Osteoblast (primary cell): ENCODE results near the gene PLEKHG5. TPM values are rescaled to one million over a fixed set of nuclear protein-coding genes. Genes with fewer than 3 reads are reported as not detected.

Experiments used
- DNase-seq: peaks from one replicate; pipeline ENCODE4 v3.0.0; 2011; ENCODE audit warnings: low spot score, mixed read lengths; ENCODE audit not compliant: insufficient read length; ENCODE audit errors: missing footprints
- H2AFZ ChIP-seq: 2 replicates; pipeline ENCODE4 v1.6.0; 2011; ENCODE audit warnings: mild to moderate bottlenecking, low read length
- H3K27ac ChIP-seq: 2 replicates; pipeline ENCODE4 v1.5.1; 2011; ENCODE audit warnings: mild to moderate bottlenecking, low read depth, low read length, moderate library complexity
- H3K27me3 ChIP-seq: 2 replicates; pipeline ENCODE4 v1.6.0; 2012; ENCODE audit warnings: mild to moderate bottlenecking, control low read depth, inconsistent platforms, low read length, moderate library complexity; ENCODE audit not compliant: insufficient read depth
- H3K36me3 ChIP-seq: 2 replicates; pipeline ENCODE4 v1.5.1; 2011; ENCODE audit warnings: mild to moderate bottlenecking, low read length, control low read depth, moderate library complexity; ENCODE audit not compliant: insufficient read depth
- H3K4me1 ChIP-seq: 2 replicates; pipeline ENCODE4 v1.5.1; 2011; ENCODE audit warnings: mild to moderate bottlenecking, low read length, control low read depth, moderate library complexity; ENCODE audit not compliant: insufficient read depth
- H3K4me2 ChIP-seq: 2 replicates; pipeline ENCODE4 v1.6.0; 2011; ENCODE audit warnings: mild to moderate bottlenecking, low read length; ENCODE audit not compliant: insufficient read depth
- H3K4me3 ChIP-seq: fragments of 200-600 bp; sonication (generic); 3 replicates; pipeline ENCODE4 v1.5.1; 2012; ENCODE audit warnings: mild to moderate bottlenecking, low read length, inconsistent platforms; ENCODE audit not compliant: insufficient read depth
- H3K79me2 ChIP-seq: 2 replicates; pipeline ENCODE4 v1.6.0; 2012; ENCODE audit warnings: mild to moderate bottlenecking, low read length, control low read depth, inconsistent platforms; ENCODE audit not compliant: insufficient read depth
- H3K9me3 ChIP-seq: 2 replicates; pipeline ENCODE4 v1.5.1; 2011; ENCODE audit warnings: low read depth, low read length, control low read depth
- H4K20me1 ChIP-seq: 2 replicates; pipeline ENCODE4 v1.6.0; 2012; ENCODE audit warnings: mild to moderate bottlenecking, low read length, control low read depth; ENCODE audit not compliant: insufficient read depth
- total RNA-seq: library from RNA; depleted of rRNA; stranded (reverse); fragments of >200 nt; gene quantifications from 2 replicates; pipeline ENCODE4 v1.2.3, GENCODE V29; 2012
- TF ChIP-seq, protein P1 (sequence below): IDR thresholded peaks from 2 replicates; pipeline ENCODE4 v1.5.1; 2011; ENCODE audit warnings: mild to moderate bottlenecking, low read depth, low read length, moderate library complexity; ENCODE audit errors: extremely low read depth

PLEKHG5 gene
- total RNA-seq, 1 donor = 11.2 TPM

DNA sequence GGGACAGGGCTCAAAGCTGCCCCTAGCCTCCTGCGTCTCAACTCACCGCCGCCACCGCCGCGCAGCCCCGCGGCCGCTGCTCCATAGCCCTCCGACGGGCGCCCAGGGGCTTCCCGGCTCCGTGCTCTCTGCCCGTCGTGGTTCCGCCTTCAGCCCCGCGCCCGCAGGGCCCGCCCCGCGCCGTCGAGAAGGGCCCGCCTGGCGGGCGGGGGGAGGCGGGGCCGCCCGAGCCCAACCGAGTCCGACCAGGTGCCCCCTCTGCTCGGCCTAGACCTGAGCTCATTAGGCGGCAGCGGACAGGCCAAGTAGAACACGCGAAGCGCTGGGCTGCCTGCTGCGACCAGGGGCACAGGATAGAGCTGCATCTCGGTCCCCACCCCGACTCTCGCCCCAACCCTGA is 25.4 kb downstream of the PLEKHG5 start, which contains the start of gene TNFRSF25:
Gene TNFRSF25 (minus strand): TSS at position 151 of the 400 bp plus-strand sequence. CDS start 66 bp downstream, at position 85.
- no peaks in the 10 kb centered on the region for H3K27me3 ChIP-seq
- TF ChIP-seq, protein P1, sequence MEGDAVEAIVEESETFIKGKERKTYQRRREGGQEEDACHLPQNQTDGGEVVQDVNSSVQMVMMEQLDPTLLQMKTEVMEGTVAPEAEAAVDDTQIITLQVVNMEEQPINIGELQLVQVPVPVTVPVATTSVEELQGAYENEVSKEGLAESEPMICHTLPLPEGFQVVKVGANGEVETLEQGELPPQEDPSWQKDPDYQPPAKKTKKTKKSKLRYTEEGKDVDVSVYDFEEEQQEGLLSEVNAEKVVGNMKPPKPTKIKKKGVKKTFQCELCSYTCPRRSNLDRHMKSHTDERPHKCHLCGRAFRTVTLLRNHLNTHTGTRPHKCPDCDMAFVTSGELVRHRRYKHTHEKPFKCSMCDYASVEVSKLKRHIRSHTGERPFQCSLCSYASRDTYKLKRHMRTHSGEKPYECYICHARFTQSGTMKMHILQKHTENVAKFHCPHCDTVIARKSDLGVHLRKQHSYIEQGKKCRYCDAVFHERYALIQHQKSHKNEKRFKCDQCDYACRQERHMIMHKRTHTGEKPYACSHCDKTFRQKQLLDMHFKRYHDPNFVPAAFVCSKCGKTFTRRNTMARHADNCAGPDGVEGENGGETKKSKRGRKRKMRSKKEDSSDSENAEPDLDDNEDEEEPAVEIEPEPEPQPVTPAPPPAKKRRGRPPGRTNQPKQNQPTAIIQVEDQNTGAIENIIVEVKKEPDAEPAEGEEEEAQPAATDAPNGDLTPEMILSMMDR = no peak
- no peak within 1 kb of the TSS for H2AFZ ChIP-seq
- H3K4me3 ChIP-seq = no peak within 1 kb of the TSS
- H3K4me1 ChIP-seq = no peaks in the 10 kb centered on the region
- DNase-seq = no peak
- peaks cover 2% of the 10 kb centered on the region for H4K20me1 ChIP-seq
- H3K4me2 ChIP-seq = no peak within 1 kb of the TSS
- H3K36me3 ChIP-seq = peaks cover 31% of the 10 kb centered on the region
- H3K79me2 ChIP-seq = no peaks in the 10 kb centered on the region
- H3K27ac ChIP-seq = no peak within 1 kb of the TSS
- H3K9me3 ChIP-seq = no peaks in the 10 kb centered on the region

DNA sequence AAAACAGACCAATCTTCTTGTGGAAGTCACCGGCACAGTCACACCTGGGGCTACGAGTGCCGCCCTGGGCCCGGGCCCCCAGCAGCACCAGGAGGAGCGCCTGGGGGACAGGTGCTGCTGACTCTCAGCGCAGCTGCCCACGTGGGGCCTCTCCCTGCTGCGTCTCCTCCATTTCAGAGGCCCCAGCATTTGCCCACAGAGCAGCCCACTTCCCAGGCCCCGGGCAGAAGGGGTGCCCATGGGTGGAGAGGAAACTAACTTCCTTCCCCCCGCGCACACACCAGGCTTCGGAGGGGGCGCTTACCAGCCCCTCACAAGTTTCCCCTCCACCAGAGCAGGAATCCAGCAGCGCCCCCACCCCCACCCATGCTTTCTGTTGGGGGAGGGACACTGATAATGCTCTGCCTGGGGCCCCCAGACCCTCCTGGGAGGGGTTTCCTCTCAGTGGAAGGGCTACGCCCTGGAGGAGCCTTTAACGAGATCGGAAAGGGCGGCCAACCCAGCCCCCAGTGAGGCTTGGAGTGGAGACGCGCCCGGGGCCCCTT is 25.9 kb downstream of the PLEKHG5 start:
- Histone ChIP-seq H3K9me3 (no peaks in the 10 kb centered on the region), H3K4me1 (no peaks in the 10 kb centered on the region), H3K27ac (no peak overlapping the region), H3K4me2 (no peak overlapping the region), H3K36me3 (peaks cover 26% of the 10 kb centered on the region), H3K79me2 (no peaks in the 10 kb centered on the region), H3K27me3 (no peaks in the 10 kb centered on the region), H4K20me1 (peaks cover 2% of the 10 kb centered on the region), H2AFZ (no peak overlapping the region), H3K4me3 (no peak overlapping the region)
- TF ChIP-seq, protein P1 = no peak
- DNase-seq = no peak

DNA sequence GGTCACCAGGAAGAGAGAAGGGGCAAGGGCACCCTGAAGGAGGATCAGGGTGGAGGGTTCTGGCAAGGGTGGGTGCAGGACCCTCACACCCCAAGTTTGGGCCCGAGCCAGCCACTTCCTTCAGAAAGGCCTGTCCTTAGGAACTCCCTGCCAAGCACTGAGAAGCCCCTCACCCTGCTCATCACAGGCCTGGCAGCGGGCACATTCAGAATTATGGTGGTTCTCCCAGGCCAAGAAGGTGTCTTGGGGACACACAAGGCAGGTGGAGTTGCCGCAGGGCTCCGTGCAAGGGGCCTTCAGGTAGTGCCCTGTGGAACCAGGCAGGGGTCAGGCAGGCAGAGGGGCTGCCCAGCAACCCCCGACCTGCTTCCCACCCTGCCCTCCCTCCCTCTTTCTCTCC is 26.6 kb downstream of the PLEKHG5 start:
- TF ChIP-seq, protein P1 = no peak
- H3K4me2 ChIP-seq = no peak overlapping the region
- H3K4me3 ChIP-seq = no peak overlapping the region
- no peak for DNase-seq
- no peak overlapping the region for H2AFZ ChIP-seq
- H3K36me3 ChIP-seq = peaks cover 21% of the 10 kb centered on the region
- H3K79me2 ChIP-seq = no peaks in the 10 kb centered on the region
- no peaks in the 10 kb centered on the region for H3K4me1 ChIP-seq
- peaks cover 2% of the 10 kb centered on the region for H4K20me1 ChIP-seq
- no peak overlapping the region for H3K27ac ChIP-seq
- no peaks in the 10 kb centered on the region for H3K9me3 ChIP-seq
- no peaks in the 10 kb centered on the region for H3K27me3 ChIP-seq

DNA sequence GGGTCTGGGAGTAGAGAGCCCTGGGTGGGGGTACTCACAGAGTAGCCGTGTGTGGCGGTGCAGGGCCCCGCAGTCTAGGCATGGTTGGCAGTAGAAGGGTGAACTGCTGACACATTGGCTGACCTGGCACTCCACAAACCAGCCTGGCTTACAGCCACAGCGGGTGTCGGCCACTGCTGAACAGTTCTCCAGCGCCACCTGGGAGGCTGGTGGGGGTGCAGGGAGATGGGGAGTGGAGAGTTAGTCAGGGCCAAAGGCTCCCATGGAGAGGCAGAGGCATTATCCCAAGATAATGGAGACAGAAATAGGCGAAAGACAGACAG is 27.0 kb downstream of the PLEKHG5 start:
- Histone ChIP-seq H3K79me2 (no peaks in the 10 kb centered on the region), H2AFZ (no peak overlapping the region), H3K4me2 (no peak overlapping the region), H3K4me1 (no peaks in the 10 kb centered on the region), H3K27me3 (no peaks in the 10 kb centered on the region), H3K27ac (no peak overlapping the region), H3K4me3 (no peak overlapping the region), H4K20me1 (peaks cover 2% of the 10 kb centered on the region), H3K36me3 (peaks cover 16% of the 10 kb centered on the region), H3K9me3 (no peaks in the 10 kb centered on the region)
- TF ChIP-seq, protein P1 = no peak
- peak; percentile 90 for DNase-seq
